Transverse colon (tissue), 4 donors: ENCODE data around the gene MAP6D1. TPM values are rescaled to one million over a fixed set of nuclear protein-coding genes. Genes with fewer than 3 reads are reported as not detected.
"Not testable (repeated sequence)": the region's sequence is repeated elsewhere in the genome, so short reads cannot be mapped to it uniquely, and the experiment has no call there.

Experiments
- DNase-seq: peaks from one replicate; pipeline ENCODE4 v3.0.0-alpha.2; 2019
- H3K27ac ChIP-seq, 4 donors: fragments of 200-600 bp; sonication (generic); 2 replicates each; pipeline ENCODE4 v1.5.1; 2016 to 2018; ENCODE audit warnings: inconsistent platforms in 4 of 4
- H3K27me3 ChIP-seq: fragments of 200-600 bp; sonication (generic); 2 replicates; pipeline ENCODE4 v1.5.1; 2017; ENCODE audit warnings: inconsistent platforms
- H3K36me3 ChIP-seq, 4 donors: fragments of 200-600 bp; sonication (generic); 2 replicates each; pipeline ENCODE4 v1.5.1; 2017 to 2019; ENCODE audit warnings: inconsistent platforms in 4 of 4
- H3K4me1 ChIP-seq, 4 donors: fragments of 200-600 bp; sonication (generic); 2 replicates each; pipeline ENCODE4 v1.5.1; 2017 to 2020; ENCODE audit warnings: inconsistent platforms in 4 of 4
- H3K4me3 ChIP-seq, 4 donors: fragments of 200-600 bp; sonication (generic); 1 replicate in 1 of 4; 2 replicates in 3 of 4; pipeline versions ENCODE4 v1.5.1 to v1.6.1; 2017 to 2019; ENCODE audit warnings: inconsistent platforms in 4 of 4
- H3K9me3 ChIP-seq, 2 donors: fragments of 200-600 bp; sonication (generic); 2 replicates each; pipeline ENCODE4 v1.5.1; 2017 to 2019; ENCODE audit warnings: inconsistent platforms in 2 of 2
- EP300 ChIP-seq: sonication (generic); formaldehyde crosslinking; IDR thresholded peaks from one replicate; pipeline ENCODE4 v1.6.1; 2017; ENCODE audit warnings: antibody characterized with exemption, low read depth
- POLR2A ChIP-seq: fragments of 450-650 bp; IDR thresholded peaks from one replicate; pipeline ENCODE4 v1.6.1; 2016; ENCODE audit warnings: antibody characterized with exemption, mild to moderate bottlenecking, moderate library complexity
- POLR2AphosphoS5 ChIP-seq, 3 donors: sonication (generic); formaldehyde crosslinking; IDR thresholded peaks; one replicate each; pipeline ENCODE4 v1.6.1; 2016; ENCODE audit warnings: antibody characterized with exemption in 3 of 3
- WGBS, 2 donors: methylation state at CpG; one replicate each; pipeline ENCODE4 v1.1.5; 2018; ENCODE audit warnings: low coverage in 1 of 2; 5-methylcytosine and 5-hydroxymethylcytosine counted together
- in situ Hi-C, 4 donors: fragments of 200-750 bp; cut with MboI; loops; one replicate each; pipeline versions ENCODE4 v1.15.0 to v1.15.1; 2017; ENCODE audit warnings: low sequenced_read_pairs in 3 of 4, low pct_ligation_motif_present in 1 of 4, low pct_unique_long_range_greater_than_20kb in 1 of 4
- intact Hi-C: fragments of 100-400 bp; cut with DNase I; formaldehyde crosslinking; loops from one replicate; pipeline ENCODE4 v1.15.1; 2023; ENCODE audit warnings: low total_unique reads
- total RNA-seq, 4 donors: library from RNA; depleted of rRNA; stranded (reverse); fragments of >200 nt; gene quantifications; one replicate each; pipeline ENCODE4 v1.1.0, GENCODE V29; 2016
- TF ChIP-seq, protein P1 (sequence below), 5 experiments: fragments of 200-600 bp in 3 of 5; fragments of 450-650 bp in 2 of 5; sonication (generic) in 3 of 5; IDR thresholded peaks; 1 replicate in 2 of 5; 2 replicates in 3 of 5; pipeline ENCODE4 v1.5.1; 2016 to 2017; ENCODE audit warnings: antibody characterized with exemption in 5 of 5, inconsistent platforms in 3 of 5, mild to moderate bottlenecking in 2 of 5, moderate library complexity in 1 of 5

The MAP6D1 gene
- total RNA-seq, 4 donors from 2014 or later, result 1.4 to 2.1 TPM; not detected in 2

DNA sequence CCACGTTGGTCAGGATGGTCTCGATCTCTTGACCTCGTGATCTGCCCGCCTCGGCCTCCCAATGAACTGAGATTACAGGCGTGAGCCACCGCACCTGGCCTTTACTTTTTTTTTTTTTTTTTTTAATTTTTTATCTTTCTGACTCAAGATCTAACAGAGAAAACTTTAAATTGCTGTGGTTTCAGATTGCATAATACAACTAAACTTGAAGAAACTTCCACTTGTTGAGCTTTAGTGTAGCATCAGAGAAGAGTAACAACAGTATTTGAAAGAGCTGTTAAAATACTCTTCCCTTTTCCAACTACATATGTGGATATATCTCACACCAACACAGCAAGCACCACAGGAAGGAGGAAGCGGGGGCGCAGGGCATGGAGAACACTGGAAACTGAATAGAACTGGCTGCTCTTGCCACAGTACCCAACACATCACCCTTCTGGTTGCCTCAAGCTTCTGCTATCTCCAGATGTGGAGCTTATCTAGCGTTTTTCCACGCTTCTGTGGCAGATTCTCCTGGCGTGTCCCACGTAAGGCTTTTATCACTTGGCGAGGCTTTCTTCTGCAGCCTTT is 45.4 kb downstream of the MAP6D1 start:
- 89 to 96% methylated on average over 9 to 14 of the region's 14 CpGs for WGBS, 2 donors

GRCh38 chr3:183777016-183777618 is 48.3 kb downstream of the MAP6D1 start:
- Histone ChIP-seq H3K27me3 (no peaks in the 10 kb centered on the region), H3K27ac (no peak overlapping the region), H3K9me3 (no peaks in the 10 kb centered on the region), H3K4me3 (no peak overlapping the region), H3K36me3 (peaks cover 0 to 54% (median 8%) of the 10 kb centered on the region in 4 donors), H3K4me1 (no peaks in the 10 kb centered on the region)
- intact Hi-C loops (no loop called here), in situ Hi-C loops (no loop called here)
- TF ChIP-seq EP300 (no peak), POLR2A (no peak), POLR2AphosphoS5 (IDR thresholded peaks at IDR 0.05) (no peak)
- no peak for DNase-seq
- 90 to 93% methylated on average over 4 of the region's 4 CpGs for WGBS, 2 donors

More for the DNA sequence above, 45.4 kb downstream of the MAP6D1 start:
- Histone ChIP-seq H3K4me1 (no peaks in the 10 kb centered on the region), H3K27ac (no peak overlapping the region), H3K9me3 (no peaks in the 10 kb centered on the region), H3K4me3 (no peak overlapping the region), H3K36me3 (peaks cover 0 to 49% (median 8%) of the 10 kb centered on the region in 4 donors), H3K27me3 (no peaks in the 10 kb centered on the region)
- TF ChIP-seq, protein P1, sequence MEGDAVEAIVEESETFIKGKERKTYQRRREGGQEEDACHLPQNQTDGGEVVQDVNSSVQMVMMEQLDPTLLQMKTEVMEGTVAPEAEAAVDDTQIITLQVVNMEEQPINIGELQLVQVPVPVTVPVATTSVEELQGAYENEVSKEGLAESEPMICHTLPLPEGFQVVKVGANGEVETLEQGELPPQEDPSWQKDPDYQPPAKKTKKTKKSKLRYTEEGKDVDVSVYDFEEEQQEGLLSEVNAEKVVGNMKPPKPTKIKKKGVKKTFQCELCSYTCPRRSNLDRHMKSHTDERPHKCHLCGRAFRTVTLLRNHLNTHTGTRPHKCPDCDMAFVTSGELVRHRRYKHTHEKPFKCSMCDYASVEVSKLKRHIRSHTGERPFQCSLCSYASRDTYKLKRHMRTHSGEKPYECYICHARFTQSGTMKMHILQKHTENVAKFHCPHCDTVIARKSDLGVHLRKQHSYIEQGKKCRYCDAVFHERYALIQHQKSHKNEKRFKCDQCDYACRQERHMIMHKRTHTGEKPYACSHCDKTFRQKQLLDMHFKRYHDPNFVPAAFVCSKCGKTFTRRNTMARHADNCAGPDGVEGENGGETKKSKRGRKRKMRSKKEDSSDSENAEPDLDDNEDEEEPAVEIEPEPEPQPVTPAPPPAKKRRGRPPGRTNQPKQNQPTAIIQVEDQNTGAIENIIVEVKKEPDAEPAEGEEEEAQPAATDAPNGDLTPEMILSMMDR (IDR thresholded peaks at IDR 0.05), result no peak
- no peak for DNase-seq
- in situ Hi-C loops (no loop called here), intact Hi-C loops (no loop called here)

DNA sequence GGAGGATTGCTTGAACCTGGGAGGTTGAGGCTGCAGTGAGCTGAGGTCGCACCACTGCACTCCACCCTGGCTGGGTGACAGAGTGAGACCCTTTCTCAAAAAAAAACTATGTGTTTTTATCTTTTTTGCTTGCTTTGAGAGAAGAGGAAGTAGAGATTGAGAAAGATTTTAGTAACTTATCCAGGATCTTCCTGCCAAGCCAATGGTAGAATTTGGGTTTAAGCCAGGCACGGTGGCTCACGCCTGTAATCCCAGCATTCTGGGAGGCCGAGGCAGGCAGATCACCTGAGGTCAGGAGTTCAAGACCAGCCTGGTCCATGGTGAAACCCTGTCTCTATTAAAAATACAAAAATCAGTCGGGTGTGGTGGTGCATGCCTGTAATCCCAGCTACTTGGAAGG is 48.9 kb downstream of the MAP6D1 start:
- H3K4me3 ChIP-seq, H3K27me3 ChIP-seq, in situ Hi-C loops, H3K27ac ChIP-seq, DNase-seq, H3K4me1 ChIP-seq, H3K9me3 ChIP-seq, intact Hi-C loops: not testable (repeated sequence)
- 83 to 96% methylated on average over 4 to 5 of the region's 5 CpGs for WGBS, 2 donors
- peaks cover 0 to 54% (median 8%) of the 10 kb centered on the region in 4 donors for H3K36me3 ChIP-seq

DNA sequence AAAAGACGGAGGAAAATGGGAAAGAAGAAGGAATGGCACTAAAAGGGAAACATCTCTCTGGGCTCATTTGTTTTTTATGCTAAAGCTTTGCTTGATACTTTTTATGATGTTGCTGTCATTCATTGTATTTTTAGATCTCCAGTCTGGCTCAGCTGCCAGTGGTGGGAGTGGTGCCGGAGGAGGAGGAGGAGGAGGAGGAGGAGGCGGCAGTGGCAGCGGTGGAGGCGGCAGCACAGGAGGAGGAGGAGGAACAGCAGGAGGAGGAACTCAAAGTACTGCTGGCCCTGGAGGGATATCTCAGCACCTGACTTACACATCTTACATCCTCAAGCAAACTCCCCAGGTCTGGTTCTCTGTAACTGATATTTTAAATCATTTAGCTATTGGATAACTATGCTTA is 49.6 kb downstream of the MAP6D1 start:
- Histone ChIP-seq H3K4me3 (no peak overlapping the region), H3K36me3 (peaks cover 0 to 49% (median 8%) of the 10 kb centered on the region in 4 donors), H3K27ac (no peak overlapping the region), H3K9me3 (no peaks in the 10 kb centered on the region), H3K27me3 (no peaks in the 10 kb centered on the region), H3K4me1 (no peaks in the 10 kb centered on the region)
- in situ Hi-C loops (no loop called here), intact Hi-C loops (no loop called here)
- no peak for DNase-seq
- 53 to 76% methylated on average over 2 to 5 of the region's 5 CpGs for WGBS, 2 donors
- TF ChIP-seq POLR2AphosphoS5 (IDR thresholded peaks at IDR 0.05) (no peak), EP300 (no peak), POLR2A (no peak)
- TF ChIP-seq, protein P1 (IDR thresholded peaks at IDR 0.05), result no peak

- H3K4me1 ChIP-seq, result no peaks in the 10 kb centered on the region
- H3K4me3 ChIP-seq, result no peak overlapping the region
- in situ Hi-C loops, result loop anchor here in 1 of 4 donors (25.0 kb wide), 1 partner anchor 637 kb away; no protein-coding TSS in a partner anchor
- intact Hi-C loops, result no loop called here
- no peak overlapping the region for H3K27ac ChIP-seq
- 73 to 80% methylated on average over 3 of the region's 3 CpGs for WGBS, 2 donors
- no peak for DNase-seq
- H3K9me3 ChIP-seq, result no peaks in the 10 kb centered on the region
- TF ChIP-seq EP300 (no peak), POLR2AphosphoS5 (IDR thresholded peaks at IDR 0.05) (no peak), POLR2A (no peak)
- TF ChIP-seq, protein P1 (IDR thresholded peaks at IDR 0.05), result no peak
- H3K36me3 ChIP-seq, result peaks cover 0 to 41% (median 5%) of the 10 kb centered on the region in 4 donors
- no peaks in the 10 kb centered on the region for H3K27me3 ChIP-seq
Measured at GRCh38 chr3:183774631-183775030, 50.7 kb downstream of the MAP6D1 start.
